A204.1 (cell line): Measurements from ENCODE around the gene SLC17A3.

Experiments used
- FAIRE-seq: peaks from 2 replicates; lab custom pipeline; 2012; peaks lifted over from hg19 to GRCh38; lab: Jason Lieb, UNC

SLC17A3 gene

DNA sequence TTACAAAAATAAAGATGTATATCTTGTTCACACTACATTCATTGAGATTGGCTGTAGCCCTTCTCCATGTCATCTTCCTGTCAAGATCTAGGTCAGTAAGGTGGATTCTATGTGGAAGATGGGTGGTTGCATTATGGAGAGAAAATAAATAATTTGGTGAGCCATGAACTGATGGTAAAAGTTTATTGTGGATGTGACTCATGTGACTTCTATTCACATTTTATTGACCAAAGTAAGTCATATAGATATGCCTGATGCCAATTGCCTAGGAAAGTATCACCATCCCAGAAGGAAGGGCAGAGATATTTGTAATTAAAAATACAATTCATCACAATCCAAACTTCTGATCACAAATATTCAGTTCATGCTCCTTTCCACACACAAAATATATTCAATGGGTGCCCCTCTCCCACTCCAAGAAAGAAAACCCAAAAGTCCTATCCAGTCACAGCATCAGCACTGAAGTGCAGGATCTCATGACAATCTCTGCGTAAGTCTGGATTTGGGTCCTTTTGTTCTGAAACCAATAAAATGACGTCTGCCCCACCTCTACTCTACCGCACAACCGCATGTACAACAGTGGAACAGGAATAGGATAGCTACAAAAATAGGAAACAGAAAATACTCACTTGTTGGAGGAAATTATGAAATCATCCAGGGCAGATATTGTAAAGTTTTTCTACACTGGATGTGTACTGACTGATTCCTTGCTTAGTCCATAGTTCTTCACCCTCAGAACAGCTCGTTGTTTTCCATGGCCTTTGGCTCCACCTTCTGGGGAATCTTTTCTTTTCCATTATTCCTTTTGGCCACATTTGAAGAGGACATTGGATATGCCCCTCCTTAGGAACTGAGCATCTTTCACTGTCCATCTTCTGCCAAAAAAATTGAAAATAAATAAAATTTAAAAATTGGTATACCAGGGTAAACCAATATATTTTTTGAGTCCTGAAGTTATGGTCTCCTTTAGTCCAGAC is 16.1 kb upstream of the SLC17A3 start:
- FAIRE-seq: peak; percentile 83

DNA sequence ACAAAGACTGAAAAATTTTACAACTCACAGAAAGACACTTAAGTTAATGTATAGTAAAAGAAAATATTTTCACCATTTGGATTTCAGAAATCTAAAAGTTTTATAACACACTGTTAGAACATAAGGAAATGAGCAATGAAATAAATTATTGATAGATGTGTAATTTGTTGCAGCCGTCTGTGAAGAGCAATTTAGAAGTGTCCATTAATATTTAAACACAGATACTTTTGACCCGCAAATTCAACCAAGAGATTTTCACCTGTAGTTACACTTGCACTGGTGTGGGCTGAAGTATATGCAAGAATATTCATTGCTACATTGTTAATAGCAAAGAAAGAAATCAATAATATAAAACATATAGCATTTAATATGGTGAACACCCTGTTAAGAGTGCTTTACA is 14.6 kb upstream of the SLC17A3 start:
- FAIRE-seq: no peak

DNA sequence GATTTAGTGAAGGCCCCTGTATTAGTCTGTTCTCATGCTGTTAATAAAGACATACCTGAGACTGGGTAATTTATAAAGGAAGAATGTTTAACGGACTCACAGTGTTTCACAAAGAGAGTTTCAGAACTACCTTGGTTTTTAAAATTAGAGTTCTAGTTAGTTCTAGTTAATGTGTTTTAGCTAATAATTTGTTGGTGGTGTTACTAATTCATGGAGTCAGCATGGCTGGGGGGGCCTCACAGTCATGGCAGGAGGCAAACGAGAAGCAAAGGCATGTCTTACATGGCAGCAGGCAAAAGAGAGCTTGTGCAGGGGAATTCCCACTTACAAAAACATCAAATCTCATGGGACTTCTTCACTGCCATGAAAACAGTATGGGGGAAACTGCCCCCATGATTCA is 12.0 kb upstream of the SLC17A3 start:
- FAIRE-seq: no peak

DNA sequence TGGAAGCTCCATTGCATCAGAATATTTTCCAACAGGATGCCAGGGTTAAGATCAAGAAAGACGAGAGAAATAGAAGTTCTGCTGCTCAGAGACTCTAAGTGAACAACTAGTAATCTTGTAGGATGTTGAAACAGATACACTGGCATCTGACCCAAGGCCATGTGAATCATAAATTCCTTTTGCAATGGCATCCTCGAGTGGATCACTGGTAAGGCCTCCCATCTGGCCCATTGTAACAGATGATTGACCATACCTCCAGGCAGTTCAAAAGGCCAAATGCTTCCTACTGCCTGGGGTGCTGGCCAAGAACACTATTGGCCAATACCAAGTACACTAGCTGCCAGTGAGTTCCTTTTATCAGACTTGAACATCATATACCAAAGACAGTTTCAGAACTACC is 9.9 kb upstream of the SLC17A3 start:
- no peak for FAIRE-seq

DNA sequence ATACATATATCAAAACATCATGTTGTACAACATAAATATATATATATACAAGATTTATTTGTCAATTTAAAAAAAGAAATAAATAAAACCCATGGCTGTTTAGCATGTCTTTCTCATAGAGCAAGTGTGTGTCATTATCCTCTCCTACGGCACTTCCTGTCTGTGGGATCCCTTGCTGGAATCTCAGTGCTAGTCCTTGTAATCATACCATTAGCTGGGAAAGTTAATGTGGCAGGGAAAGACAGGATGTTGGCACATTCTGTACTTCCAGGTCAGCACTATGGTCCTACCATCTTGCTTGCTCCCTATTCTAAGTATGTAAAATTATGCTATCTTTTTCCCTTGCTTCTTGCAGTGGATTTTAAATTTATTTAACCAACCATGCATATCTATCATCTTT is 9.5 kb upstream of the SLC17A3 start:
- no peak for FAIRE-seq

DNA sequence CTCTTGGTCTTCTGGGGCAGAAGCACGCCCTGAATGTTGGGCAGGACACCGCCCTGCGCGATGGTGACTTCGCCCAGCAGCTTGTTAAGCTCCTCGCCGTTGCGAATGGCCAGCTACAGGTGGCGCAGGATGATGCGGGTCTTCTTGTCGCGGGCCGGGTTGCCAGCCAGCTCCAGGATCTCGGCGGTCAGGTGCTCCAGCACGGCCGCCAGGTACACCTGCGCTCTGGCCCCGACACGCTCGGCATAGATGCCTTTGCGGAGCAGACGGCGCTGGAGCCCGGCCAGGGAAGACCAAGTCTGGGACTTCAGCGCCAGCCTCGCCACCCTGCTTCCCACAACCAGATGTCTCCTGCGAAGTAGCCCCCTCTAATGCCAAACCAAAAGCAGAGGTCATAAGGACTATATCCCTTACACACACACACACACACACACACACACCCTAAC is 8.0 kb upstream of the SLC17A3 start:
- FAIRE-seq: no peak

DNA sequence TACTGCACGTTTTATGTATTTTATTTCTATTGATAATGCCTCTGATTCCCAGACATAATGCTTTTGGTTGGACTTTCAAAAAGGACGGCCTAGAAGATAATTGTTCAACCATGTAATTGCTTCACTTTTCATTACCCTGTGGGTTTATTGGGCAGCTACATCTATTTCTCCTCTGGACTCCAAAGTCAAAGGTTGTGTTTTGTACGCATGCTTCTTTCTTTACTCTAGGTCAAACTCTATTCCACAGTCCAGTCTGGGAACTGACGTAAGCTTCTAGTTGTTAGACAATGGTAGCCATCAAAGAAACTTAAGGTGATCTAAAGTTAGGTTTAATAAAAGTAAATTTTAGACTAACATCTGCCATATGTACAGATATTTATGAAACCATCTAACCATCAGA is 6.6 kb upstream of the SLC17A3 start:
- FAIRE-seq: no peak

DNA sequence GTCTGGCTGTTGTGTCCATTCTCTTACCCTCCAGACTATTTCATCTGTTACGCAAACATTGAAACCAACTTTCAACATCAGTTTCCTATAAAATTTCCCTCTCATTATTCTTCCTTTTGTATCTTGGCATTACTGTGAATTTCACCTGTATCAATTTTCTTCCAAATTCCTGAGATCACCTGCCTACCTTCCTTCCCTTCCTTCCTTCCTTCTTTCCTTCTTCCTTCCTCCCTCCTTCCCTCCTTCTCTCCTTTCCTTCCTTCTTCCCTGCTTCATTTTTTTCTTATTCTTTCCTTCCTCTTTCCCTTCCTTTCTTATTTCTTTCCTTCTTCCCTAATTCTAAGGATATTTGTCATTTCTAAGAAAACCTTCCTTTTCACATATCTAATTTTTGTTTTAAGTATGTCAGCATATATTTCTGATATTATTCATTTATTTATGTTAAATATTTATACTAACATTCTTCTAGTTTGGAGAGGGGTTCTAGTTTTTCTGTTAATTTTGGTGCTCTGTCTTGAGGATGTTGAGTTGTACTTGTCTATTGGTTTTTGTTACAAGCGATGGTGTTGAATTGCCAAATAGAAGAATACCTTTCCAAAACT is 4.8 kb upstream of the SLC17A3 start:
- FAIRE-seq: no peak

DNA sequence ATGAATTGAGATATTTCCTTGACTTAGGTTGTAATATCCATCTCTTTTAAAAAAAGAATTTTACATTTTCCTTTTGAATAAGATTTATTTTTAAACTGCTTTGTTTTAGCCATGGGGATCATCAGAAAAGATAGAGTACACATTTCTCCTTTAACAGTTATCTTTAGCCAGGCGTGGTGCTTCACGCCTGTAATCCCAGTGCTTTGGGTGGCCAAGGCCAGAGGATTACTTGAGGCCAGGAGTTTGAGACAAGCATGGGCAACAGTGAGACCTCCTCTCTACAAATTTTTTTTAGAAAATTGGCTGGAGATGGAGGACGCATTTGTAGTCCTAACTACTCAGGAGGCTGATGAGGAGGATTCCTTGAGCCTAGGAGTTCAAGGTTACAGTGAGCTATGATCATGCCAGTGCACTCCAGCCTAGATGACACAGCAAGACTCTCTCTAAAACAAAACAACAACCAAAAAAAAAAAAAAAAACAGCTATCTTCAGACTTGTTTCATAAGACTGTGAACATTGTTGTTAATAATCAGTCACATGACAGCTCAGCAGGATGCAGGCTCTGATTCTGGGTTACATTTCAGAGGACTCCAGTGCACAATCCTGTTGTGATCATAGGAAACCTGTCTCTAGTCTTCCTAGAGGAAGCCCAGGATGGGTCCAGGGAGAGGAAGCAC is 2.0 kb upstream of the SLC17A3 start:
- no peak for FAIRE-seq

DNA sequence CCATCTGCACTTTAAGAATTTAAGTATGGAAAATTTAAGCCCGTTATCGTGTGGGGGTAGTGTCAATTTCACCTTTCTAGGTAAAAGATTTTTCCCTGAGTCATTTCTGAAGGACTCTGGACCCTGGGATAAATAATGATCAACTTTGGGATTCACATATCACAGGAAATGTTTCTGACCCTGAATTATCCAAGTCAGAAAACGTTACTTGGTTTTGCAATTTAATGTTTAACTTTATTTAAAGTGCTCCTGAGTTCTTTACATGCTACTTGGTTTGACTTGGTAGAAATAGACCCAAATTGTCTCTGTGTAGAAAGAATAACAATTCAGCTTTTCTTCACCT is 1.5 kb upstream of the SLC17A3 start:
- no peak for FAIRE-seq

DNA sequence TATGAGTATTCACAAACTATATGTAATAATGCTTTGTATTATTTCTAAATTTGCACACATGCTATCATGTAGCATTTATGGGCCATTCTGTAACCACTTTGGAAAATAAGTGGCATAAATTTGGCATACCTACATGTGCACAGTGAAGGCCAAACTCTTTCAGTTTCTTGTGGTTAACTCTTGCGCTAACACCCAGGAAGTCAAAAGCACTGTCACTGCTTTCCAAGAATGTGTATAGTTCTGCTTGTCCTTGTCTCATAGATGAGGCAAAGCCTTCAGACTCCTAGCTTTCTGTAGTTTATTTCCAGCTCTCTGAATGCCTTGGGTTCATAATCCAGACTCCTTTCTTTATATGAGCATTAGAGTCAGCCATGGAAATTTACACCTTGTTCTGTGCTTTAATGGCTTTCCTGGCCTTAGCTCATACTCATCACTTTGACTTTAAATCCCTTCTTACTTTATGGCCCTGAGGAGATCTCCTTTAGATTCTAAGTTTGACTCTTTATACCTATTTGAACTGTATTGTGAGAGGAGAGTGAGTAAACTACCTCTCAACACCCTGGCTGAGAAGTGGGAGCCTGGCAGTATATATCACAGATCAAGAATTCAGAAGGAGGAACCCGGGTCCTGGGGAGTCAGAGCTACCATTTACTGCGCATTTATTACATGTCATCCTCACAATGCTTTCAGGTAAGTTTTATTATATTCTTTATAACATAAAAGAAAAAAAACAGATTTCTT is 949 bp upstream of the SLC17A3 start:
- no peak for FAIRE-seq

DNA sequence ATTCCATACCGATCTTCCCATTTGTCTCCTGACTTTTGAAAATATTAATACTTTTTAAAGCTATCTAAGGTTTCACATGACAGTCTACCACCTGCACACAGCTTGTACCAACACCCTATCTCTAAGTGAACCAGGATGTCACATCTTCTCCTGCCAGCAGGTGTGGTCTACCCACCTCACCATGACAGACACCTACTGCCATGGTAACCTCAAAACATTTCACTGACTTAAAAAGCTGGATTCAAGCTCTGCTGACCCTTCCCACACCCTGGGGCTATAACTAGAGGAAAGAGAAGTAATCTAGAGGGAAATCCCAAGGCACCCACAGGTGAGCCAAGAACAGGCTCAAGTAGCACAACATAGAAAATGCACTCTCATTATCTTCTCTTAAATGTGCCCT is 1.2 kb downstream of the SLC17A3 start:
- no peak for FAIRE-seq

DNA sequence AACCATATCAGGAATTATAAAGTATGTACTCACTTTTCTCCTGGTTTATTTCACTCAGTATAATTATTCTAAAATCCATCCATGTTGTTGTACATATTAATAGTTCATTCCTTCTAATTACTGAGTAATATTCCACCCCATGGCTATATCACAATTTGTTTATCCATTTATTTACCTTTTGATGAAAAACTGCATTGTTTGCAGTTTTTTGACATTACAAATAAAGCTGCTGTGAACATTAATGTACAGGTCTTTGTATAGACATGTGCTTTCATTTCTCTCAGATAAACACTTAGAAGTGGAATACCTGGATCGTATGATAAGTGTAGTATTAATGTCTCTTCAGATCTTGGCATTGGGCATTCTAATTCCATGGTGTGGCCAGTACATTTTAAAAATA is 4.2 kb downstream of the SLC17A3 start:
- no peak for FAIRE-seq

DNA sequence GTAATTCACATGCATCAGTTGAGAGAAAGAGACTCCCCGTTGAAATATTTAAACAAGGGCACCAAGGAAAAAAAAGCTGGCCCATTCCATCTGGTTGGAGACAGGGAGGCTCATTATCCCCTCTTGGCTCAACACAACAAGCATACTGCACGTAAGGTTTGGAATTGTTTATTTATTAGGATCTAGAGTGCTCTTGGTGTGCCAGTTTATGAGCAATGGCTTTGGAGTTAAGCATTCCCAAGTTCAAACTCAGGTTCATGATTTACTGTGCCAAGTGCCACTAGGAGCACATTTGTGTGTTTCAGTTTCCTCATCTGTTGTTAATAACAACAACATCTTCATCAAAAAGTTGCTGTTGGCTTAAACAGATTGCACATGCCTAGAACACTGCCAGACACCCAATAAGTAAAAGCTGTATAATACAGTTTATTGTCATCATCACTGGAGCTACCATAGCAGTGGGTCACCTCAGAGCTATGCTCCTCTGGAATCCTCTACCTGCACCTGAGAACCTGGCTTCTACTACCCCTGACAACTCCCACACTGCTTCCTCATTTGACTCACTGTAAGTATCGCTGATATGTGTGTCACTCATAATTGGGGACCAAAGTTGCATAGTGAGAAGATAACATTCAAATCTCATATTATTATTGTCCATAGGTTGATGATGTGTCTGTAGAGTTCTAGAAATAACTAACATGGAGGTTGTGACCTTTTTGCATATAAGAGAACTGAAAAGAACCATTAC is 5.4 kb downstream of the SLC17A3 start:
- FAIRE-seq: no peak

DNA sequence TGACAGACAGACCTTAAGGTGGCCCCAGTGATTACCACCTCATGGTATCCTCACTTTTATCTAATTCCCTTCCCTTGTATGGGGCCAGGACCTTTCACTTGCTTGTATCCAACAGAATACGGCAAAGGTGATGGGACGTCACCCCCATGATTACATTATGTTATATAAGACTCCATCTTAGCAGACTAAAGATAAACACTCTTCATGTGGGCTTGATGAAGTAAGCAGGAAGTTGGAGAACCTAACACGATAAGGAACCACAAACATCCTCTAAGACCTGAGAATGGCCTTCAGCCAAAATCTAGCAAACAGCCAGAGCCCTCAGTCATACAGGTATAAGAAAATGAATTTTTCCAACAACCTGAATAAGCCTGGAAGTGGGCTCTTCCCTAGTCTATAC is 8.0 kb downstream of the SLC17A3 start:
- no peak for FAIRE-seq

DNA sequence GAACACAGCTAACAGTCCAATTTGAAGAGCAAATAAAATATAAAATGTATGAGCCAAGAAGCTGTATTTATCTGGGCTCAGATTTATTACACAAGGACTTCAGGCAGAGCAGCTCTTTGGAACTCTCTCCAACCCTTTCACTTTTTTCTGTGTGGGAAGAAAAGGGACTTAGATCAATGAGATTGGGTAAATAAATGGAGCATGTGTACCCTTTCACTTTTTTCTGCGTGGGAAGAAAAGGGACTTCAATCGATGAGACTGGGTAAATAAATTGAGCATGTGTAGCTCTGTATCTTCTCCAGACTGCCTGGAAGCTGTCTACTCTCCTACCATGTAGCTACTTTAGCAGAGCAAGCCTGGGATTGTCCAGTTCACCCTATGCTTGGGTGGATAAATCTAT is 10.7 kb downstream of the SLC17A3 start:
- no peak for FAIRE-seq

DNA sequence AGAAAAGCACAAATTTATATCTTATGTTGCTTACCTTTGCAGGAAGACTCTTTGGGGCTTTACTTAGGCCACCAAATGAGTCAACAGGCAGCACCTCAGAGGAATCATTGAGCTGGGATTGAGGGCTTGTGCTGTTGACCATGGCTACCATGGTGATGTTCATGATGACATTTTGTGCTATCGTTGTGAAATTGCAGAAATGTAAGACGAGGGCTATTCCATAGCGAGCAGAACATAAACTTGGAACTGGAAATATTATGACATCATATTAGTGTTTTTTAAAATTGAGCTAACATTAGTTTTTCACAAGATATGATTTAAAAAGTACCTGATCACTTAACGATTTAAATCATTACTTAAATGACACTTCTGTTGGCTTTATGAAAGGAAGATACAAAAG is 11.8 kb downstream of the SLC17A3 start:
- FAIRE-seq: no peak

DNA sequence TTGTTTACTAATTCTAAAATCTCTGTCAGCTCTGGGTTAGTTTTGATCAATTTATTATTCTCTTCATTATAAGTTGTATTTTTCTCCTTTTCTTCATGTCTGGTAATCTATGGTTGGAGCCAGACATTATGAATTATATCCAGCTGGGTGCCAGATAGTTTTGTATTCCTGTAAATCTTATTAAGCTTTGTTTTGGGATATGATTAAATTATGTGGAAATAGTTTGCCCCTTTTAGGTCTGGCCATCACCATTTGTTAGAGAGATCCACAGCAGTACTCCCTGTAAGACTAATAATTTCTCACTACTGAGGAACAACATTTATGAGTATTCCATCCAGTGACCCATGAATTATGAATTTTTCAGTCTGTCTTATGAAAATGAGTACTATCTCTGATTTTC is 21.3 kb downstream of the SLC17A3 start:
- FAIRE-seq: no peak

DNA sequence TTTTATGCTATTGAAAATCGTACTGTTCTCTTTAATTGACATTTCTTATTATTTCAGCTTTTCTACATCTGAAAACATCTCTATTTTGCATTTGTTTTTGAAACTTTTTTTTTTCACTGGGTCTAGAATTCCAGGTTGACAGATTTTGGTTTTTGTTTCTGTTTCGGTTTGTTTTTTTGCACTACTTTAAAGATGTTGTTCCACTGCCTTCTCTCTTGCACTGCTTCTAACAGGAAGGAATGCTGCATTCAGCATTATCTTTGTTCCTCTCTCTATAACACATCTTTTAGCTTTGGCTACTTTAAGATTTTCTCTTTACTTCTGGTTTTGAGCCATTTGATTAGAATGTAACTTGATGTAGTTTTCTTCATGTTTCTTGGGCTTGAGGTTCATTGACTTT is 22.1 kb downstream of the SLC17A3 start:
- FAIRE-seq: no peak

DNA sequence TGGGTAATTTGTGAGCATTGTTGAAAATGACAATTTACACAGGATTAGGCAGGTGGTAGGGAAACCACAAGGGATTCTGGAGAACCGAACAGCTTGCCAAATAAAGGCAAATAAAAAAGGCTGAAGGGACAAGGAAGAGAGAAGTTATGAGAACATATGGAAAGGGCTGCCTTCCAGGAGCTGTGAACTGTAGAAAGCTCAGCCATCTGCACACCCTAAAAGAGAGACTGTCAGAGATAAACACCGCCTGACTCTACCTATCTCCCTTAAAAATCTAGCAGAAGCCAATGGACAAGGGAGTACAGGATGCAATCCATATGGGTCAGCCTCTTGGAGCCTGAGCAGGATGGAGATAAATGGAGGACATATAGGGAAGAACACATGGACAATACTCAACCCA is 29.5 kb downstream of the SLC17A3 start:
- FAIRE-seq: no peak

DNA sequence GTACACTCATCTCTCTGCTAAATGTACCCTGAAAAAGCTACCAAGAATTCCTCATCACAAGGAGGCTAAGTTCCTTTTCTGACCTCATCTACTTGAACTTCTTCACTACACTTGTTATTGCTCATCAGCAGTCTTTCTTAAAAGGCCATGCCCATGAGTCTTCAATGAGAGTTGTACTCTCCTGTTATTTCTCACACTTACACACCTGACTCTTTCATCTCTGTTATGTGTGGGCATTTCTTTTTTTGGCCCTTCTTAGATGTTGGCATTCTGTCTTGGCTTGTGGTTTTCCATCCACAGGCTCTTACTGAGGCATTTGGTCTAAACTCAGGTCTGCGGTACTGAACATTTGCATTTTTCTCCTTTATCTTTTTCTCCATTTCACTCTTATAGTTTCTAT is 31.5 kb downstream of the SLC17A3 start:
- FAIRE-seq: no peak
